Stomach (tissue), 4 donors: ENCODE data around the gene GDF7.
A peak's percentile ranks its signal among the peaks of the same experiment; 100 is the strongest.

Experiments
- CTCF ChIP-seq, 7 experiments: fragments of 450-650 bp in 4 of 7; fragments of 200-600 bp in 3 of 7; sonication (generic) in 3 of 7; IDR thresholded peaks; one replicate each; pipeline ENCODE4 v1.5.1; 2016 to 2019; ENCODE audit warnings: antibody characterized with exemption in 7 of 7, control low read depth in 2 of 7, mild to moderate bottlenecking in 1 of 7
- POLR2A ChIP-seq, 4 donors: fragments of 450-650 bp; IDR thresholded peaks; one replicate each; pipeline ENCODE4 v1.6.1; 2016; ENCODE audit warnings: antibody characterized with exemption in 4 of 4, control low read depth in 2 of 4, mild to moderate bottlenecking in 1 of 4, moderate library complexity in 1 of 4
- POLR2AphosphoS5 ChIP-seq, 3 donors: sonication (generic); formaldehyde crosslinking; IDR thresholded peaks; one replicate each; pipeline ENCODE4 v1.6.1; 2016; ENCODE audit warnings: antibody characterized with exemption in 3 of 3

GRCh38 chr2:20682167-20682920 lies 15.4 kb downstream of the GDF7 start:
- peak in 5 of 7 experiments; percentile 21 to 43 (median 28) for TF ChIP-seq CTCF (IDR thresholded peaks at IDR 0.05)
- TF ChIP-seq POLR2A (IDR thresholded peaks at IDR 0.05): no peak
- no peak for TF ChIP-seq POLR2AphosphoS5 (IDR thresholded peaks at IDR 0.05)
